ENCODE measurements around the gene PPDPF. TPM values are rescaled to one million over a fixed set of nuclear protein-coding genes. Genes with fewer than 3 reads are reported as not detected.

Gene PPDPF
- total and polyA plus RNA-seq, 2 donors (not counting 3 experiments of a cell fraction or from before 2014, with no cell fraction given), result 52.2 to 219 TPM

GRCh38 chr20:63531686-63532448 is 11.3 kb downstream of the PPDPF start:
- Histone ChIP-seq H3K4me2 (ENCODE audit: insufficient read depth, low read length) (no peak overlapping the region), H3K36me3 (ENCODE audit: control insufficient read depth in 2 of 2, extremely low read depth in 1 of 2, insufficient read depth in 2 of 2, low read length in 2 of 2) (no peaks in the 10 kb centered on the region), H3K4me1 (ENCODE audit: control insufficient read depth, extremely low read depth, insufficient read depth, low read length) (no peaks in the 10 kb centered on the region), H4K20me1 (replicated peaks; ENCODE audit: control insufficient read depth, extremely low read depth, insufficient read depth, low read length) (no peaks in the 10 kb centered on the region), H3K4me3 (replicated peaks in 1 of 3; ENCODE audit: insufficient read depth in 1 of 3, low read depth in 1 of 3, low read length in 3 of 3) (no peak overlapping the region), H3K9ac (replicated peaks; ENCODE audit: extremely low read depth, insufficient read depth, low read length) (no peak overlapping the region), H3K27me3 (ENCODE audit: control insufficient read depth in 2 of 2, insufficient read depth in 2 of 2, low read length in 2 of 2) (no peaks in the 10 kb centered on the region), H3K79me2 (ENCODE audit: control insufficient read depth, insufficient read depth, low read length) (no peaks in the 10 kb centered on the region), H3K9me1 (replicated peaks; ENCODE audit: control insufficient read depth, extremely low read depth, insufficient read depth, low read length) (no peaks in the 10 kb centered on the region), H3K27ac (ENCODE audit: insufficient read depth, low read depth, low read length) (no peak overlapping the region), H3K9me3 (replicated peaks; ENCODE audit: control insufficient read depth, insufficient read depth, low read length) (no peaks in the 10 kb centered on the region), H2AFZ (ENCODE audit: low read depth, low read length) (no peak overlapping the region)
- no peak for DNase-seq (ENCODE audit: low read depth, low spot score)
- intact Hi-C loops (cut with micrococcal nuclease) (no loop called here), dilution Hi-C loops (cut with MboI; ENCODE audit: extremely low pct_ligation_motif_present, low sequenced_read_pairs) (no loop called here)
- no peak for TF ChIP-seq MYC (IDR thresholded peaks at IDR 0.05; ENCODE audit: low read depth, low read length)
- no peak for TF ChIP-seq CTCF (IDR thresholded peaks at IDR 0.05; ENCODE audit: extremely low read depth in 1 of 2, insufficient read depth in 1 of 2, low read depth in 1 of 2, low read length in 2 of 2)
- no peak for TF ChIP-seq FOS (IDR thresholded peaks at IDR 0.05; ENCODE audit: borderline replicate concordance, insufficient read depth, low read length)
- TF ChIP-seq EZH2 (IDR thresholded peaks at IDR 0.05; ENCODE audit: borderline replicate concordance, low read depth, low read length, severe bottlenecking), result no peak
- no peak for TF ChIP-seq POLR2AphosphoS5 (IDR thresholded peaks at IDR 0.05; ENCODE audit: insufficient read depth, low read depth, low read length)
- TF ChIP-seq GATA2 (IDR thresholded peaks at IDR 0.05; ENCODE audit: insufficient read depth, insufficient read length, low read depth, low read length), result no peak
- no peak for TF ChIP-seq MAX (IDR thresholded peaks at IDR 0.05; ENCODE audit: insufficient read depth, insufficient read length)
- TF ChIP-seq POLR2A (IDR thresholded peaks at IDR 0.05; ENCODE audit: low read depth, low read length), result no peak
- no peak for TF ChIP-seq JUN (IDR thresholded peaks at IDR 0.05; ENCODE audit: borderline replicate concordance, insufficient read depth, insufficient read length, low read depth)
- BruUV-seq (replicated peaks), result no TSS peak
- POLR2A ChIA-PET, result interaction anchor here (0.7 kb wide), 1 partner anchor 9 kb away, joined by 4 read pairs; no protein-coding TSS in a partner anchor
- CTCF ChIA-PET, result no interaction called here
- no peak for FAIRE-seq
